ACHN (cell line): ENCODE measurements around the gene TMEM185B.
"Not testable (repeated sequence)": the region's sequence is repeated elsewhere in the genome, so short reads cannot be mapped to it uniquely, and the experiment has no call there.

Experiments used
- DNase-seq: peaks from one replicate; pipeline ENCODE4 v3.0.0-alpha.2; 2015
- in situ Hi-C: cut with HindIII; loops from 2 replicates; pipeline ENCODE4 v1.10.0; 2017; ENCODE audit warnings: low sequenced_read_pairs, low pct_ligation_motif_present, low pct_unique_long_range_greater_than_20kb

The TMEM185B gene

DNA sequence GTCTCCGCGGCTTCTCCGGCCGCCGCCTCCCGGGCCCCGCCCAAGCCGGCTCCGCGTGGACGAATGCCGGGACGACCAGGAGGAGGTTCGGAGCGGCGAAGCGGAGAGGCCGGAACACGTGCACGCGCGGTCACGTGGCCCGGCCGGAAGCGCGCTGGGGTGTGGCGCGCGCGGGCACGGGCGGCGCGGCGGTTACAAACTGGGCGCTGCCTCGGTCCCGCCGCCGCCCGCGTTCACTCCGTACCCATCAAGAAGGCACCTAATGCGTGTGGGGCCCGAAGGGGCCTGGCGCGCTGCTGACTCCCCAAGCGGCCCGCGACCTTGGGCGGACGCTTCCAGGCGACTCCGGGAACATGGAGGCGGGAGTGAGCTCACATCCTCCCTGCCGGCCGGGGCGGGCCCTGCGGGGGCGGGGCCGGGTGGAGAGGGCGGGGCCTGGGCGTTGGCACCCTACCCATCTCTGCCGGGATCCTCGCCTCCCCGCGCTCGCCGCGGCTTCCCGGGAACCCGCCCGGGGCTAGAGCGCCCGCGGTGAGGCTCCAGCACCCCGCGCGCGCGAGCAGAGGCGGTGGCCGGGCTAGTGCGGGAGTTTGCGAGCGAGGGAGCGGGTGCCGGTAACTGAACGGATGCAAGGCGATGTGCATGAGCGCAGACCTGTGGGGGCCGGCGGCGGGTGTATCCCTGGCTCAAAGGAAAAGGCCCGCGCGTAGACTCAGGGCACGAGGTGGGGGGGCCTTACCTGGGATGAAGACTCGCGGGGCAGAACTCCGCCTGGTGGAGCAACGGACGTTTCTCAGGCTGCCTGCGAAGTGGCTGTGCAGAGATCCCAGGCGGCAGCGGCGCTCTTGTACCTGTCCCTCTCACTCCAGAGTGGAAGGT is at the start of gene TMEM185B:
TMEM185B (minus strand) TSS at position 367 of the 879 bp plus-strand sequence. CDS start 424 bp downstream, outside the sequence.
- in situ Hi-C loops = no loop called here

DNA sequence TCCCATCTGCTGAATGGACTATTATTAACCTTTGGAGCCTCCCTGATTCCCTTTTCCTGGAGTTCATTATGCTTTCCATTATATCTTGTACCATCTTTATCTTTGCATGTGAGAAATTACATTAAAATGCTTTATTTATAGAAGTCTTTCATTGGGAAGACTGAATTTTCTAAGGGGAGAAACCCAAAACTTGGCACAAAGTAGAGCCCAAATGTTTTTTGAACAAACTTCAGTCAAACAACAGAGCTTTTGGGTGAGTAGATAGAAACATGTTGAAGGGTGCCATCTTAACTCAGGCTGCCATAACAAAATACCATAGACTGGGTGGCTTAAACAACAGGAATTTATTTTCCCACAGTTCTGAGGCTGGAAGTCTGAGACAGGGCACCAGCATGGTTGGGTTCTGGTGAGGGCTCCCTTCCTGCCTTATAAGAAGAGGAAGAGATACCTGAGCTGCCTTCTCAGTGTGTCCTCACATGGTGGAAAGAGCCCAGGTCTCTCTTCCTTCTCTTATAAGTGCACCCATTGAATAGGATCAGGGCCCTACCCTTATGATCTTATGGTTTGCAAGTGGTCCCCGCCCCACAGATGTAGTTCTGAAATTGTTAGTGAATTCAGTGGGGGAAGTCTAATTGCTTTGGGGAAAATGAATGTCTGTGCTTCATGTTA is 48.6 kb upstream of the TMEM185B start:
- no peak for DNase-seq
- in situ Hi-C loops = no loop called here

More for the DNA sequence above, at the start of gene TMEM185B:
- DNase-seq = peak; percentile 89

DNA sequence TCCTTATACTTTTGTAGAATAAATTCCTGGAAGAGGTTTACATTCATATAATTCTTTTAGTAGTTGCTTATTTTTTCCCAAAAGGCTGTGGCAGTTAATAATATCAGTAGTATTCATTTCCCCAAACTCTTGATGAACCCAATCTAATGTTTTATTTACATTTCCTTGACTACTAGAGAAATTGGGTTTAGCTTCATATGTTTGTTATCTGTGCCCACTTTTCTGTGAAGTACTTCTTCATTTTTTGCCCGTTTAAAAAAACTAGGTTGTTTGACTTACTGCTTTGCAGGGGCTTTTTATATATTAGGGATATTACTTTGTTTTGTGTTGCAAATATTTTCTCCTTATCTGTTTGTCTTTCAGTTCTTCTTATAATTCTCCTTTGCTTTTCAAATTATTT is 46.6 kb upstream of the TMEM185B start:
- in situ Hi-C loops = no loop called here
- DNase-seq = no peak

DNA sequence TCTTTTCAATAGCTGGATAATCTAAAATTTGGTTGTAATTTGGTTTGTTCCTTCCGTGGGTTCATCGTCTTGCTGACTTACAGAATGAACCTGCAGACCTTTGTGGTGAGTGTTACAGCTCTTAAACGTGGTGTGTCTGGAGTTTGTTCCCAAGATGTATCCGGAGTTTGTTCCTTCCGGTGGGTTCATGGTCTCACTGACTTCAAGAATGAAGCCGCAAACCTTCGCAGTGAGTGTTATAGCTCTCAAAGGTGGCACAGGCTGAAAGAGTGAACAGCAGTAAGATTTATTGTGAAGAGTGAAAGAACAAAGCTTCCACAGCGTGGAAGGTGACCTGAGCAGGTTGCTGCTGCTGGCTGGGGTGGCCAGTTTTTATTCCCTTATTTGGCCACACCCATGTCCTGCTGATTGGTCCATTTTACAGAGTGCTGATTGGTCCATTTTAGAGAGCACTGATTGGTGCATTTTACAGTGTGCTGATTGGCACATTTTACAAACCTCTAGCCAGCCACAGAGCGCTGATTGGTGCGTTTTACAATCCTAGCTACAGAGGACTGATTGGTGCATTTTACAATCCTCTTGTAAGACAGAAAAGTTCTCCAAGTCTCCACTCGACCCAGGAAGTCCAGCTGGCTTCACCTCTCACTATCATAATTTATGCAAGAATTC is 46.0 kb upstream of the TMEM185B start:
- in situ Hi-C loops = no loop called here
- no peak for DNase-seq

DNA sequence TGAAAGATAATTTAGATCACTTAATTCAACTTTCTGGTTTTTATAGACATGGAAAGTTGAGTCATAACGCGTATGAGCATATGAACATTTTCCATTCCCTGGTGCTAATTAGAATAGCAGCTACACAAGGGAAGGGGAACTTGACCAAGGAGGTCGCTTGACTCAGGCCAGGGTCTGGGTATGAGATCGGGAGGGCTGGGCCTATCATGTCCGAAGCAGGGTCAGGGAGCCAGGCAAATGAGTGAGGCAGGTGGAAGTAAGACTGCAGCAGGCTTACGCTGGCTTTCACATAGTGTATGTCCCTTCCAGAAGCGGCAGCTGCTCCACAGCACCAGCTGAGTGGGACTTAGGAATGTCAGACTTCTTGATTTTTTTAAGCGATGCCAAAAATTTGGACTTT is 44.1 kb upstream of the TMEM185B start:
- DNase-seq = no peak
- in situ Hi-C loops = no loop called here

DNA sequence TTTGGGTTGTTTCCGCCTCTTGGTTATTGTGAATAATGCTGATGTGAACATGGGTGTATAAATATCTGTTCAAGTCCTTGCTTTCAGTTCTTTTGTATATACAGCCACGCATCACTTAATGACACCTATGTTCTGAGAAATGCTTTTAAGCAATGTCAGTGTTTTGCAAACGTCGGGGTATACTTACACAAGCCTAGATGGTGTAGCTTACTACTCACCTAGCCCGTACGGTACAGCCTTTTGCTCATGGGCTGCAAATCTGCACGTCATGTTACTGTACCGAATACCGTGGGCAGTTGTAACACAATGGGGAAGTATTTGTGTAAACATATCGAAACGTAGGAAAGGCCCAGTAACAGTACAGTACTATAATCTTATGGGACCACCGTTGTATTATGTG is 41.8 kb upstream of the TMEM185B start:
- in situ Hi-C loops = no loop called here
- no peak for DNase-seq

DNA sequence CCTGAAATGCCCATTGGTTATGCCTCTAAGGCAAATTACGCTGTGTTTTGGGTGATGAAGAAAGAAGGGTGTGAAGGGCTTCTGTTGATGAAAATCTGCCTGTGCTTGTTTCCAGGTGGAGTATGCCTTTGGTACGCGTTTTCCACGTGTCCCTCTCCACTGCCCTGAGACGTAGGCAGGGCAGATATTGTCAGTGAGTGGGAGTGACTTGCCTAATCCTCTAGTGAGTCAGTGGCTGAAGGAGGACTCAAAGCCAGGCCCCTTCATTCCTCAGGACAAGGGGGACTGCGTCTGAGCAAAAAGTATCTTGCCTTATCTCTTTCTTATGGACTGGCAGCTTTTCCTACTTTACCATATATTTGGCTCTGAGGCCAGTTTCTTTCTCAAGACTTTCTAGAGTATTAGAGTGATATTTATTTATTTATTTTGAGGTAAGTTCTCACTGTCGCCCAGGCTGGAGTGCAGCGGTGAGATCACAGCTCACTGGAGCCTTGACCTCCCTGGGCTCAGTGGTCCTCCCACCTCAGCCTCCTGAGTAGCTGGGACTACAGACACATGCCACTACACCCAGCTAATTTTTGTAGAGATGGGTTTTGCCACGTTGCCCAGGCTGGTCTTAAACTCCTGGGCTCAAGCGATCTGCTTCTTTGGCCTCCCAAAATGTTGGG is 39.7 kb upstream of the TMEM185B start:
- in situ Hi-C loops = no loop called here

DNA sequence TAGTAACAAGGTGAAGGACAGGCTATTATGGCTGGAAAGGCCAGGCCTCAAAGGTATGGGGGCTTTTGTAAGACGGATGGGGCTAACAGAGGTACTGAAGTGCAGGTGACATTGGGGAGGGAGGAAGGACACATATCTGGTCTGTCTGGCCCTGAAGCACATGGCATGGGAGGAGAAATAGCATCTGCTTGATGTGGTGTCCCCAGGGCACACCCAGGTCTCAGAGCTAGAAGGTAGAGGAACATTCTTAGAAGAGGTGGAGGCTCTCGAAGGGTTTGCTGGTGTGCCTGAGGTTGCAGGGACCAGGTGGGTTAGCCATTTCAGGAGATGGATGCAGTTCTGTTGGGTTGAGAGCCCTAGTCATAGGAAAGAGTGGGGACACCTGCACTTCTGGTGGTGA is 39.0 kb upstream of the TMEM185B start:
- in situ Hi-C loops = no loop called here
- DNase-seq = no peak

More for the DNA sequence above, 39.7 kb upstream of the TMEM185B start:
- DNase-seq = no peak

DNA sequence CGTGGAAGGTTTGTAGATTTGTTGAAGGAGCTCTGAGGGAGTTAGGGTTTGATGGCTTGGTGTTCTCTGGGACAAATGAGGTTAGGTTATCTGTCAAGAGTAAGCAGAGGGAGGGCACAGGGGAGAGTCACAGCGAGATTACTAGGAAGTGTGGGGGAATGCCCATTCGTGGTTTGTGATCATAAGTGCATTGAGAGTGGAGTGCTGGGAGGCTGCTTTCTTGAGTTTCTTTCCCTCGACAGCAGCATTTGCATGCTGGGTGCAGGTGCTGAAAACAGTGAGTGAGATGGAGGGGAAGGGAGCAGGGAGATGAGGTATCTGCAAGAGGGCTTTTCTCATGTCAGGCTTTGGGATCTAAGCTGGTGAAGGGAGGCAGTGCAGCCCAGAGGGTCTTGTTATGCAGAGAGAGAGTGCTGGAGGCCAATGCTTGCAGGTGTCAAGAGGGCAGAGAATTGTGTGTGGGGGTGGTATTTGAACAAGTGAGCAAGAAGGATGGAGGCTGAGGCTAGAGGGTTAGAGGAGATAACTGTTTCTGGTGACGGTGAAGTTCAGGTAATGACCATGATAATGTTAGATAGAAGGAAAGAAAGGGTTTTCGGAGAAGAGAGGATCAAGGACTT is 38.3 kb upstream of the TMEM185B start:
- in situ Hi-C loops = no loop called here

DNA sequence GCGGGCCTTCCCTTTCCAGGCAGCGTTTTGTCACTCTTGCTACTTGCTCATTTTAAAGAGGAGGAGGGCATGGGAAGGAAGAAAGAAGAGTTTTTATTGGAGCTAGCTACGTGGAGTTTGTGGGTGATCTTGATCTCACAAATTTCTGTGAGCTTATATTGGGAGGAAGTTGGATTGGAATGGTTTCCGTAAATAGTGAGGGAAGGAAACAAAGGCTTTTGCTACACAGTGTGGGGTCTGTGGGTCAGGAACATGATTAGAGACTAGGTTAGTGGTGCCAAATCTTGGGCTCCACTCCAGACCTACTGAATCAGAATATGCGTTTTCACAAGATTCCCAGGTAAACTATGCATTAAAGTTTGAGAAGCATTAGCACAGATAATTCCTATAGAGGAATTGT is 37.5 kb upstream of the TMEM185B start:
- in situ Hi-C loops = no loop called here
- DNase-seq = no peak

More for the DNA sequence above, 38.3 kb upstream of the TMEM185B start:
- DNase-seq = no peak

DNA sequence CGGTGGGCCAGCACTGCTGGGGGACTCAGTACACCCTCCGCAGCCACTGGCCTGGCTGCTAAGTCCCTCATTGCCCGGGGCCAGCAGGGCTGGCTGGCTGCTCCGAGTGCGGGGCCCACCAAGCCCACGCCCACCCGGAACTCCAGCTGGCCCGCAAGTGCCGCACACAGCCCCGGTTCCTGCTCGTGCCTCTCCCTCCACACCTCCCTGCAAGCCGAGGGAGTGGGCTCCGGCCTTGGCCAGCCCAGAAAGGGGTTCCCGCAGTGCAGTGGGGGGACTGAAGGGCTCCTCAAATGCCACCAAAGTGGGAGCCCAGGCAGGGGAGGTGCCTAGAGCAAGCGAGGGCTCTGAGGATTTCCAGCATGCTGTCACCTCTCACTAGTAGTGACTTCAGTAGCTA is 36.7 kb upstream of the TMEM185B start:
- DNase-seq, in situ Hi-C loops: not testable (repeated sequence)

DNA sequence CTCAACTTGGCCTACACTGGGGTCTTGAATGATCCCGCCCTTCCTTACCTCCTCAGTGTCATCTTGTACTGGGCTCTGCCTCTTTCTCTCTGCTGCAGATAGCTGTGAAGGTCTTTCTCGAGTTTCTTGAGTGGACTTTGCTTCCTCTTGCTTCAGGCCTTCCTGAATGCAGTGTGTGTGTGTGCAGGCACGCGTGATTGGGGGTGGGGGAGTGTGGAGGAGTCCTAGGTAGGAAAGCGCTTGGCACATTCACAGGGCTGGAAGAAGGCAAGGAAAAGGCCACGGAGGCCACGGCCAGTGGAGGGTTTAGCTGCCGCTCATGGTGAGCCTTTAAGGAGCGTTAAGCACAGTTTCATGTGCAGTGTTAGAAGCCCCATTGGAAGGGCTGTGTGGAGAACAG is 35.0 kb upstream of the TMEM185B start:
- no peak for DNase-seq
- in situ Hi-C loops = no loop called here

DNA sequence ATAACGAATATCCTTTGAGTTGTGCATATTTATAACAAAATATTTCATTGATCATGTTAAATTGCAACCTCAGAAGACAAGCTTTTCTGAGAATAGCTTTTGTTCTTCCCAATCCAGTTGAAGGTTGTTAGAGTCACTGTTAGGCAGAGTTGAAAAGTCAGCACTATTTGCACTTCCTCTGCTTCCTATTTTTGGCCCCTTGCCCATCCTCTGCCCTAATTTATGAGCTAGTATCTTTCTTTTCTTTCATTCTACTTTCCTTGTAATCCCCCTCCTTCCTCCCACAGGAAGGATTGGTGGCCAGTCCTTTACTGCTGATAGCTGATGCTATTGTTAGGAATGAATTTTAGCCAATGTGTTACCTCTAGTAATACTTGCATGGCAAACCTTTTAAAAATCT is 34.3 kb upstream of the TMEM185B start:
- no peak for DNase-seq
- in situ Hi-C loops = no loop called here

DNA sequence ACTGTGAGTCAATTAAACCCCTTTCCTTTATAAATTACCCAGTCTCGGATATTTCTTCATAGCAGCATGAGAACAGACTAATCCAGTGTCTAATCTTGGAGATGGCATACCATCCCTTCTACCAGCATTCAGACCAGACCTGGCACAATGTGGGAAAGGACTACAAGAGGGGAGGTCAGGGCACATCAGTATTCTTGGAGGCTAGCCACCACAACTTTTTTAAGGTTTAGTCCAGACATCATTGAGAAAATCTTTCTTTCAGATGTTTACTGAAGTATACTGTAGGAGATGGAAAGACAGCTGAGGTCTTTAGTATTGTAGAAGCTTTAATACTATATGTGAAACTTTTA is 33.4 kb upstream of the TMEM185B start:
- no peak for DNase-seq
- in situ Hi-C loops = no loop called here

DNA sequence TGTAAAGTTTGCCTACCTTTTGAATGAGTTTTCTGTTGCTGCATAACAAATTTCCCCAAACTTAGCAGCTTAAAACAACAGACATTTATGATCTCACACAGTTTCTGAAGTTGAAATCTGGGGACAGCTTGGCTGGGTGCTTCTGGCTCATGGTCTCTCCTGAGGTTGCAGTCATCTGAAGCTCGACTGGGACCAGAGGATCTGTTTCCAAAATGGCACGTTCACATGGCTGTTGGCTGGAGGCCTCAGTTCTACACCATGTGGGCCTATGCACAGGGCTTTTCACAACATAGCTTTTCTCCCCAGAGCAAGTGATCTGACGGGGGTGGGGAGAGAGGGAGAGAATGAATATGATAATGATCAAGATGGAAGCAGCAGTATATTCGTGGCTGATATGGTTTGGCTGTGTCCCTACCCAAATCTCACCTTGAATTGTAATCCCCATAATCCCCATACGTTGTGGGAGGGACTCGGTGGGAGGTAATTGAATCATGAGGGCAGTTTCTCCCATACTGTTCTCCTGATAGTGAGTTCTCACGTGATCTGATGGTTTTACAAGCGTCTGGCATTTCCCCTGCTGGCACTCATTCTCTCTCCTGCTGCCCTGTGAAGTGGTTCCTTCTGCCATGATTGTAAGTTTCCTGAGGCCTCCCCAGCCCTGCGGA is 32.9 kb upstream of the TMEM185B start:
- DNase-seq = no peak
- in situ Hi-C loops = no loop called here

DNA sequence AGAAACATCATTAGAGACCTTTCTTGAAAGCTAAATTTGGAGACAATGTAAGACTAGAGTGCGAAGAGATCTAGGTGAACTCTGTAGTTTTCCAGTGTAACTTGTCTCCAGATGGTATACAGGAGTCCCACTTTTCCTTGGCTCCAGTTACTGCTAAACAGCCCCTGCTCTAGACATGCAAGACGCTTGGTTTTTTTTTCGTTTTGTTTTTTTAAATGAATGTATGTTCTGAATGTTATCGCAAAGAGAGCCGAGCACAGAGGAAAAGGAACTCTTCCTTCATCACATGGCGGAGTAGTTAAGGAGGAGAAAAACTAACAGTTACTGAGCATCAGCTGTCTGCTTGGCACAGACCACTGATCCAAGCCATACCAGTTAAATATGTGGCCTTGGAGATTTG is 31.9 kb upstream of the TMEM185B start:
- in situ Hi-C loops = no loop called here
- no peak for DNase-seq

DNA sequence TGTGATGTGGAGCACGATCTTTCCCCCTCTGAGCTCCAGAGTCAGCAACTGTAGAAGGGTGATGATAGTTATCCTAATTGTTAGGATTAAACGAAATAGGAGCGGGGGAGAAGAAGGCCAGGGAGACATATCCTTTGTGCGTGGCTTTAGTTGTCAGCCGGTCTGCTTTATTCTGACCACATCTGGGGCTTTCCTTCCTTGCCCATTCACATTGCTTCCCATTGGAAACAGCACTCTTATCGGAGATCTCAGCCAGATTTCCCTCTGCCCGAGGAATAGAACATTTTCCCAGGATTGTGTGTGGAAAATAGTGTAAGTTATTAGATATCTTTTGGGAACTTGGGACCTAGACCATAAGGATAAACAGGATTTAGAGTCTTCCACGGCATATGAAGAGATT is 31.0 kb upstream of the TMEM185B start:
- in situ Hi-C loops = no loop called here

More for the DNA sequence above, 31.0 kb upstream of the TMEM185B start:
- no peak for DNase-seq
